HG02852 (cell line): ENCODE data around the gene PTPN7.
A peak's percentile ranks its signal among the peaks of the same experiment; 100 is the strongest.
"Not testable (repeated sequence)": the region's sequence is repeated elsewhere in the genome, so short reads cannot be mapped to it uniquely, and the experiment has no call there.

ENCODE experiments used
- ATAC-seq: cut with Tn5 transposase; IDR thresholded peaks from one replicate; pipeline ENCODE4 v1.9.1; 2021; ENCODE audit warnings: mild to moderate bottlenecking, moderate library complexity; ENCODE audit not compliant: unreplicated experiment

PTPN7 gene

GRCh38 chr1:202154148-202154765, 6.1 kb downstream of the PTPN7 start:
- ATAC-seq, result no peak

DNA sequence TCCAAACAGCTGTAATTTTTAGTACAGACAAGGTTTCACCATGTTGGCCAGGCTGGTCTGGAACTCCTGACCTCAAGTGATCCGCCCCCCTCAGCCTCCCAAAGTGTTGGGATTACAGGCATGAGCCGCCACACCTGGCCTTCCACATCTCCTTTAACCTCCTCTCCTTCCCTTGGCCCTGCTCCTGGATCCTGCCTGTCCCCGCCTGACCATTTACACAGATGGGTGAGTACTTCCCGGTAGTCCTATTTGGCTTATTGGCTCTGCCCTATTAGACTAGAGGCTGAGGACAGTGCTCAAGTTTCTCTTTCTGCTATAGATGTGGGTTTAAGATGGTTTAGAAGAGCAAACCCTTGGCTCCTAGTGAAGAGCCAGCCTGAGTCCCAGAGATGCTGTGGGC, 7.1 kb downstream of the PTPN7 start:
- no peak for ATAC-seq

- ATAC-seq, result no peak
Observed at GRCh38 chr1:202152399-202152798, 8.0 kb downstream of the PTPN7 start.

- no peak for ATAC-seq
Observed at GRCh38 chr1:202151045-202151444, 9.4 kb downstream of the PTPN7 start.

GRCh38 chr1:202150602-202151001, 9.8 kb downstream of the PTPN7 start:
- no peak for ATAC-seq

- no peak for ATAC-seq
Observed at GRCh38 chr1:202150187-202150586, 10.2 kb downstream of the PTPN7 start.

DNA sequence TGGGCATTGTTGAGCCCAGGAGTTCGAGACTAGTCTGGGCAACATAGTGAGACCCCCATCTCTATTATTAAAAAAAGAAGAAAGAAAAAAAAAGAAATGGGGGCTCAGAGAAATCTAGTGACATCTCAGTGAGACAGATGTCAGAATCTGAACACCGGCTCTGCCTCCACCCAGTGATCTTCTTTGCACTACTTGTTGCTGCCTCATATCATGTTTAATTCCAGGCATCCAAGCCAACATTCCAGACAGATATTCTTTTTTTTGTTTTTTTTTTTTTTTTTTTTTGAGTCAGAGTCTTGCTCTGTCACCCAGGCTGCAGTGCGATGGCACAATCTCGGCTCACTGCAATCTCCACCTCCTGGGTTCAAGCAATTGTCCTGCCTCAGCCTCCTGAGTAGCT, 10.8 kb downstream of the PTPN7 start:
- no peak for ATAC-seq

DNA sequence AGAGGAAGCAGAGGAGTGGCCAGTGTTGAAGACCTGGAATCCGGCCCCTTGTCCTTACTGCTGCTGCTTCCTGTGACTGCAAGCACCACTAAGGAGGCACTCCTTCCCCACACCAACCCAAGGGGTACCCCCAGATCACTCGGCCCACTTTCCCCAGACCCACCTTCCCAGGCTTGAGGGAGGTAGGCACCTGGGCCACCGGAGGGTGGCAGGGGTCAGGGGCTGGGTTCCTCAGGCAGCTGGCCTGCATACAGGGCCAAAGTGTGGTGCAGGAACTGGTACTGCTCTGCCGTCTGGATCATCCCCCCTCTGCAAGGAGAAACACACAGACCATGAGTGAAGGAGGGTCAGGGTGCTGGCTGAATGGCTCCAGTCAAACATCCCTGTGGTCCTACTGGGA, 12.0 kb downstream of the PTPN7 start:
- no peak for ATAC-seq

DNA sequence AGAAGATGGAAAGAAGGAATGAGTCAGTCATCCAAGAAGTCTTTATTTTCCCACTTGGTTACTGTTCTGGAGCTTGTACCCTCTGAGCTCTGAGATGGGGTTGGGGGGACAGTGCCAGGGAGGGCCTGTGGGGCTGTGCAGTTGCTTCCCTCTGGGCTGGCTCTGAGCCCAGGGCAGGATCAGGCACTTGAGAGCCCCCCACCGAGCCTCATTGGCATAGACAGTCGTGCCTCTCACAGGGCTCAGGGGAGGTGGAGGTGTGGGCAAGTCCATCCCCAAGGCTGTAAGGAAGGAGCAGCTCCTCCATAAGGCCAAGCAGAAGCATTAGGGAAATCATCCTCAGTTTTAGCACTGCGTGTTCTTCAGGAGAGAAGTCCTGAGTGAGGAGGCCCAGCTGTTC, 13.4 kb downstream of the PTPN7 start:
- no peak for ATAC-seq

DNA sequence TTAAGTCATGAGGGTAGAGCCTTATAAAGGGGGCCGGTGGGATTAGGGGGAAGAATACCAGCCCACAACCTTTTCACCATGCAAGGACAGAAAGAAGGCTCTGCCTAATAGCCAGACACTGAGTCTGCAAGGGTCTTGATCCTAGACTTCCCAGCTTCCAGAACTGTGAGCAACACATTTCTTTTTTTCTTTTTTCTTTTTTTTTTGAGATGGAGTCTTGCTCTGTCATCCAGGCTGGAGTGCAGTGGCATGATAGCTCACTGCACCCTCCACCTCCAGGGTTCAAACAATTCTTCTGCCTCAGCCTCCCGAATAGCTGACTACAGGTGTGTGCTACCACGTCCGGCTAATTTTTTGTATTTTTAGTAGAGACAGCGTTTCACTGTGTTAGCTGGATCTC, 14.1 kb downstream of the PTPN7 start:
- ATAC-seq, result no peak

- not testable (repeated sequence) for ATAC-seq
Observed at GRCh38 chr1:202145744-202146140, 14.7 kb downstream of the PTPN7 start.

DNA sequence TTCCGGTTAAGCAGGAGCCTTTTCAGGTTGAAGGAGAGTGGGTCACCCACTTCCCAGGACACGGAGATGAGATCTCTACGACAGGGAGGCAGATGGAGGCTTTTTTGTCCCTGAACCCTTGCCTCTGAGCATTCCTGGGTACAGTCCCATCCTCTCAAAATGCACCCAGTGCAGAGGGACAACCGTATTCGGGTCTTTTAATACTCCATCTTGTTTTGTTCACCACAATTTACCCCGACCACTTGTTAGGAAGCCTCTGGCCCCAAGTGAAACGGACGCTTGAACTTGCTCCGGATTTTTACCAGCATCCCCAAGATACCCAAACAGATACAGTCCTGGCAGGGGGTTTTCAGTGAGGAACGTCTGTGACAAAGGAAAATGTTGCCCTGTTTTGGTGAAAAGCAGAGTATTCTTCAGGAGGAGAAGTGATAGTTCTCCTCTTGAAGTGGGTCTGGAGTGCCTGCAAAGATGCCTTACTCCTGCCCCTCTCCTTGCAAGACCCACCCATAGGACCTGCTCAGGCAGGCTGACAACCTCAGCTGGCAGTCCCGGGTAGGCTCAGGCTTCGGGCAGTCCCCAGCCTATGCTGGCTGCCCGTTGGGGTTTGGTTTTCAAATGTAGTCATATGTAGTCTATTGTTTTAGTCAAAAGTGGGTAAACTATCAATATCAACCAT, 15.2 kb downstream of the PTPN7 start:
- ATAC-seq, result no peak

GRCh38 chr1:202144402-202145067, 15.9 kb downstream of the PTPN7 start, which contains the start of gene ARL8A:
Gene ARL8A, minus strand, starts transcription at chr1:202144737. Its CDS starts 165 bp downstream, at chr1:202144572.
- peak; percentile 70 for ATAC-seq

DNA sequence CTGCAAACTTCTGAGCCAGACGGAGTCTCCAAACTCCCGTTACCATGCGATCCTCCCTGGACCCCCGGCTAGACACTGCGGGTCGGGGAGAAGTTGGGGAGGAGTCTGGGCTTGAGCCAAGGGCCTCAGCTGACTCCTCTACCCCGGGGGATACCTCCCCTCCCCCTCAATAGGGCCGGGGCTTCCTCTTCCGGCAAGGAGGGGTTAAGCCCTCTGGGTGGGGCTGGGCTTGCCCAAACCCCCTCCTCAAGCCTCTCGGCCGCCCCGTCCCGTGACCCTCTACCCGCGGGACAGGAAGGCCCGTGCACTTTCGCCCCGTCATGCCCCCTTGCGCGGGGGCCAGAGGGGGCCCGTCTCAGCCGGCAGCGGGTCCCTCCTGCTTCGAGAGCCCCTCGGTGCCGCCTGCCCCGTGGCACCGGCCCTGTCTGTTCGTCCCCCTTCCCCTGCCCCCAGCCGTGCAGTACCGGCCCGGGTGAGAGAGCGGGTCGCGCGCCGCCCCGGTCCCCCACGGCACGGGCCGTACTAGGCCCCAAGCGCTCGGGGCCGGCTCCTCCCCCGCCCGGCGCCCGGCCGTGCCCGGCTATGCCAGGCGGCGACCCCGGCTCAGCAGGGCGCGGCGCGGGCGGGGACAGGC, 16.5 kb downstream of the PTPN7 start:
- ATAC-seq, result peak; percentile 47

DNA sequence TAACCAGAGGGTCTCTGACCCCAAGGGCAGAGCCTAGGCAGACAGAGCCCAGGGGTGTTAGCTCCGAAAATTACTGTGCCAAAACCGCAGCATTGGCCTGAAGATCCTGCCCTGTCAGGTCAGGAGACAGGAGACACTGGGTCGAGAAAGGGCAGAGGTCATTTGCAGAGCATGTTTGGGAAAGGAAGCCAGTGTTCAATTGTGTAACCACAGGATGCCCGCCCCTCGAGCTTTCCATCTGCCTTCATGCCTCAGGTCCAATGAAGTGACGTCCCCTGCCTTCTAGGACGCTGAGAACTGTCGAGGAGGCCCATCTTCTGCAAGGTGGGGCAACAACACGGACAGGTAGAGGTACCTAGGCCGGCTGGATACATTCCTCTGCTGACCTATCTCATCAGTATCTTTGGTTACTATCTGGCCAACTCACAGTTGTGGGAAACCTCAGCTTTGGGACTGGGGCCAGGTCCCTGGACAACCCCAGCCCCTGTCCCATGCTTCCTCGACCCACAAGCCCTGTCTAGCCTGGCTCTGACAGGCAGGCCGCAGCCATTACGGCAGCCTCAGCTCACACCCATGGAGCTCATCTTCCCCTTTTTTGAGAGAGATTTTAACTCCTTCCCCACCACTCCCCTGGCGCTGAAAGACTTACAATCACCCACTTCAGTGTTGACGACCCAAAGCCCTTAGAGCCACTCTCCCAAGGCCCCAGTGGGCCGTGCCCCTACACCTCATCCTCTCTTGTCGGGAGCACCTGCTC, 17.2 kb downstream of the PTPN7 start:
- ATAC-seq, result peak; percentile 19

DNA sequence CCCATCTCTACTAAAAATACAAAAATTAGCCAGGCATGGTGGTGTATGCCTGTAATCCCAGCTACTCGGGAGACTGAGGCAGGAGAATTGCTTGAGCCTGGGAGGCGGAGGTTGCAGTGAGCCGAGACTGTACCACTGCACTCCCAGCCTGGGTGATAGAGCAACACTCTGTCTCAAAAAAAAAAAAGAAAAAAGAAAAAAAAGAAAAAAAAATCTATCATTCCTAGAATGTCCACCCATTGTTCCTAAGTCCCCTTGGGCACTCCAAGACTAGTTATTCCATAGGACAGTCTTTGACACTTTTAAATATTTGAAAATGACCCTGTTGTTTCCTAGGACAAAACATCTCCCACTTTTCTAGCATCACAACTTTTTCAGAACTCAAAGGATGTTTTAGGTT, 18.9 kb downstream of the PTPN7 start:
- not testable (repeated sequence) for ATAC-seq

GRCh38 chr1:202140833-202141232, 19.6 kb downstream of the PTPN7 start:
- ATAC-seq, result no peak

GRCh38 chr1:202135221-202135721, 25.1 kb downstream of the PTPN7 start:
- ATAC-seq, result peak; percentile 66

DNA sequence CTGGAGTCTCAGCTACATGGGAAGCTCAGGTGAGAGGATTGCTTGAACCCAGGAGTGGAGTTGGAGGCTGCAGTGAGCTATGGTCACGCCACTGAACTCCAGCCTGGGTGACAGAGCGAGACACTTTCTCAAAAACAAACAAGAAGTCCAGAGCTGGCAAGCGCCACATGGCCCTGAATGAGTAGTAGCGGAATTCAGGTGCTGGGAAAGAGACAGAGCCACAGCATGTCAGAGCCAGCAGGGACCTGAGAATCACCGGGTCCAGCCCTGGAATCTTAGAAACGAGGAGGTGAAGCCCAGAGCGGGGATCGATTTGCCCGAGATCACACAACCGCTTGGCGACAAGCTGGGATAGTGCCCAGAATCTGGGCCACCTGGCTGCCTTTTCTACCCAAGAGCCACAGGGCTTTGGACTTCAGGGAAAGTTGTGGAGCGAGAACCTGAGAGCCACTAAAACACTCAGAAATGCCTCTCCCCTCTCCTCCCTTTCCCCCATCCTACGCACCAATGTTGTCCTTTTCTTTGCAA, 25.7 kb downstream of the PTPN7 start:
- no peak for ATAC-seq

DNA sequence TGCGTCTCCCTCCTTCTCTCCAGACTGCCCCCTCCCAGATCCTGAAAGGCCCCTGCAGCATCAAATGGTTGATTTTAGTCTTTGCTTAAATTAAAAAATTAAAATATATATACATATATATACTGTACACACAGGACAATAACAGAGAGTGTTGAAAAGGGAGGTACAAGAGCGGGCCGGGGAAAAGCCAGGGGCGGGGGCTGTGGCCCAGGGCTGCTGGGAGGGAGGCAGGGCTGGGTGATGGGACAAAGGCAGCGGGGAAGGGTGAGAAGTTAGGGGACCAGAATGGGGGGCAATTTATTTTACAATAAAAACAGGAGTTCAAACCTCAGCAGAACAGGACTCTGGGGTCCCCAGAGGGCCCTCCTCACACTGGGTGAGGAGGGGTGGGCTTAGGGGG, 26.4 kb downstream of the PTPN7 start:
- ATAC-seq, result no peak

GRCh38 chr1:202133496-202133895, 26.9 kb downstream of the PTPN7 start:
- no peak for ATAC-seq
